ENCODE data around the gene MRPS18A. TPM values are rescaled to one million over a fixed set of nuclear protein-coding genes. Genes with fewer than 3 reads are reported as not detected.
"Not testable (repeated sequence)": the region's sequence is repeated elsewhere in the genome, so short reads cannot be mapped to it uniquely, and the experiment has no call there.

MRPS18A gene
- total RNA-seq, 4 donors from 2014 or later, result 26.3 to 61.1 (median 45.1) TPM

GRCh38 chr6:43634702-43635303 is 52.8 kb downstream of the MRPS18A start:
- WGBS, 2 donors, result 76 to 82% methylated on average over 9 of the region's 9 CpGs
- Histone ChIP-seq H3K9me3 (no peaks in the 10 kb centered on the region), H3K27ac (no peak overlapping the region), H3K4me3 (replicated peaks in 1 of 3) (no peak overlapping the region), H3K36me3 (peaks cover 3 to 5% of the 10 kb centered on the region in 2 donors), H3K4me1 (peaks cover 14 to 27% of the 10 kb centered on the region in 2 donors), H3K27me3 (no peaks in the 10 kb centered on the region)
- TF ChIP-seq, protein P1, sequence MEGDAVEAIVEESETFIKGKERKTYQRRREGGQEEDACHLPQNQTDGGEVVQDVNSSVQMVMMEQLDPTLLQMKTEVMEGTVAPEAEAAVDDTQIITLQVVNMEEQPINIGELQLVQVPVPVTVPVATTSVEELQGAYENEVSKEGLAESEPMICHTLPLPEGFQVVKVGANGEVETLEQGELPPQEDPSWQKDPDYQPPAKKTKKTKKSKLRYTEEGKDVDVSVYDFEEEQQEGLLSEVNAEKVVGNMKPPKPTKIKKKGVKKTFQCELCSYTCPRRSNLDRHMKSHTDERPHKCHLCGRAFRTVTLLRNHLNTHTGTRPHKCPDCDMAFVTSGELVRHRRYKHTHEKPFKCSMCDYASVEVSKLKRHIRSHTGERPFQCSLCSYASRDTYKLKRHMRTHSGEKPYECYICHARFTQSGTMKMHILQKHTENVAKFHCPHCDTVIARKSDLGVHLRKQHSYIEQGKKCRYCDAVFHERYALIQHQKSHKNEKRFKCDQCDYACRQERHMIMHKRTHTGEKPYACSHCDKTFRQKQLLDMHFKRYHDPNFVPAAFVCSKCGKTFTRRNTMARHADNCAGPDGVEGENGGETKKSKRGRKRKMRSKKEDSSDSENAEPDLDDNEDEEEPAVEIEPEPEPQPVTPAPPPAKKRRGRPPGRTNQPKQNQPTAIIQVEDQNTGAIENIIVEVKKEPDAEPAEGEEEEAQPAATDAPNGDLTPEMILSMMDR (IDR thresholded peaks at IDR 0.05), result no peak
- no peak for TF ChIP-seq POLR2A (IDR thresholded peaks at IDR 0.05)
- intact Hi-C loops (cut with DNase I), result no loop called here
- DNase-seq, result no peak

GRCh38 chr6:43633002-43633401 is 54.6 kb downstream of the MRPS18A start:
- intact Hi-C loops (cut with DNase I), result not testable (repeated sequence)

GRCh38 chr6:43630980-43631619 is 56.5 kb downstream of the MRPS18A start:
- Histone ChIP-seq H3K9me3 (no peaks in the 10 kb centered on the region), H3K36me3 (peaks cover 1 to 6% of the 10 kb centered on the region in 2 donors), H3K27me3 (no peaks in the 10 kb centered on the region), H3K27ac (no peak overlapping the region), H3K4me3 (replicated peaks in 1 of 3) (no peak overlapping the region), H3K4me1 (peaks cover 17 to 27% of the 10 kb centered on the region in 2 donors)
- intact Hi-C loops (cut with DNase I), result no loop called here
- TF ChIP-seq POLR2A (IDR thresholded peaks at IDR 0.05), result no peak
- TF ChIP-seq, protein P1 (IDR thresholded peaks at IDR 0.05), result no peak
- 93 to 100% methylated on average over 1 of the region's 1 CpG for WGBS, 2 donors
- DNase-seq, result no peak

More at GRCh38 chr6:43633002-43633401, 54.6 kb downstream of the MRPS18A start:
- H3K9me3 ChIP-seq; H3K36me3 ChIP-seq; DNase-seq; H3K27me3 ChIP-seq; H3K27ac ChIP-seq; H3K4me3 ChIP-seq (replicated peaks in 1 of 3): not testable (repeated sequence)
- 89 to 90% methylated on average over 7 of the region's 7 CpGs for WGBS, 2 donors
- H3K4me1 ChIP-seq, result peaks cover 15 to 25% of the 10 kb centered on the region in 2 donors

DNA sequence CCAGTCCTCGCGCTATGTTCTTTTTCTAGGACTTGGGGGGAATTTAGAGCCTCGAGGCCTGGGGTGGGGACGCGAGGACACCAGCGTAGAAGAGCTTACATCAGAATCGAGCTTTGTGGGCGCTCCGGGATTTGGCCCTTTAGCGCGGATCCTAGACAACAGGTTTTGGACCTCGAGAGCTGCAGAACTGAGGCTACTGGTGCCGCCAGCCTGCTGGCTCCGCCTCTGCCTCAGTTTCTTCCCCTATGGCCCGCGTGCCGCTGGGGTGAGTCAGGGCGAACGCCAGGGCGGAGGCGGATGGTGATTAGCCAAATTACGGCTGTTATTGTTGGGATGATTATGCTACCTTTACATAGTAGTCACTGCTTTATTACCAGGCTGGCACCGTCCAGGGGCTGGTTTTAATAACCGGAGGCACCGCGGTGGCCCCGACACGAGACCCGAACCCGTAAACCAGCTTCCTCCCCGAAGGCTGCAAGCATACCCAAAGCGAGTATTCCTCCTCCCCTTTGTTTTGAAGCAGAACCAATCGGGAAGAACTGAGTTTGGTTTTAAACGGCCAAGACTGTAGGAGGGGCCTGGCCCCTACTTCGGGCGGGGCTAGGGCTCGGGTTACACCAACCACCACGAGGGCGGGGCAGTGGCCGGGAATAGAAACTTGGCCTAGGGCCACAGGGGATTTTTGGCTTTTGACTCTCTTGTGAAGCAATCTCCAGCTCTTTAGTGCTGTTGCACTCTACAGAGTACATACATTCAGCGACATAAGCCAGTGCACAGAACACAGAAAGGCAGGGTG is 57.9 kb downstream of the MRPS18A start:
- H3K9me3 ChIP-seq, result no peaks in the 10 kb centered on the region
- H3K36me3 ChIP-seq, result peaks cover 15 to 20% of the 10 kb centered on the region in 2 donors
- TF ChIP-seq, protein P1 (IDR thresholded peaks at IDR 0.05), result no peak
- peak in 1 of 2 donors; percentile 83 for TF ChIP-seq POLR2A (IDR thresholded peaks at IDR 0.05)
- DNase-seq, result peak; percentile 96 to 97
- intact Hi-C loops (cut with DNase I), result no loop called here
- H3K4me1 ChIP-seq, result peaks cover 17 to 30% of the 10 kb centered on the region in 2 donors
- peak overlapping the region; percentile 94 to 98 (median 97) for H3K27ac ChIP-seq
- WGBS, 2 donors, result 0% methylated on average over 31 to 38 of the region's 41 CpGs
- H3K27me3 ChIP-seq, result no peaks in the 10 kb centered on the region
- H3K4me3 ChIP-seq (replicated peaks in 1 of 3), result peak overlapping the region; percentile 33 to 92 (median 65)

- H3K9me3 ChIP-seq, result no peaks in the 10 kb centered on the region
- 0% methylated on average over 1 to 46 of the region's 46 CpGs for WGBS, 2 donors
These were observed 58.5 kb downstream of the MRPS18A start, which contains the start of gene GTPBP2 for GRCh38 chr6:43629104-43629504. Gene GTPBP2 (minus strand): TSS chr6:43629264. CDS start chr6:43629162, 102 bp downstream.

More at GRCh38 chr6:43629104-43629504, 58.5 kb downstream of the MRPS18A start, which contains the start of gene GTPBP2:
- Histone ChIP-seq H3K4me1 (peaks cover 17 to 30% of the 10 kb centered on the region in 2 donors), H3K27me3 (no peaks in the 10 kb centered on the region), H3K36me3 (peaks cover 21 to 26% of the 10 kb centered on the region in 2 donors), H3K4me3 (replicated peaks in 1 of 3) (peak within 1 kb of the TSS; percentile 51 to 92 (median 65)), H3K27ac (peak within 1 kb of the TSS; percentile 94 to 98 (median 97))
- intact Hi-C loops (cut with DNase I), result no loop called here
- TF ChIP-seq, protein P1 (IDR thresholded peaks at IDR 0.05), result no peak
- TF ChIP-seq POLR2A (IDR thresholded peaks at IDR 0.05), result peak in 1 of 2 donors; percentile 74
- DNase-seq, result peak; percentile 99 to 100
